HG02798 (cell line): ENCODE data around the gene BBS10.
"Not testable (repeated sequence)": the region's sequence is repeated elsewhere in the genome, so short reads cannot be mapped to it uniquely, and the experiment has no call there.

Experiments used
- ATAC-seq: cut with Tn5 transposase; IDR thresholded peaks from one replicate; pipeline ENCODE4 v1.9.1; 2021; ENCODE audit warnings: mild to moderate bottlenecking; ENCODE audit not compliant: unreplicated experiment, poor library complexity

BBS10 gene

GRCh38 chr12:76348079-76348901 is at the start of gene BBS10:
BBS10 (minus strand) TSS chr12:76348415; CDS start chr12:76348358, 57 bp downstream.
- ATAC-seq, result peak; percentile 99

GRCh38 chr12:76391461-76391860 is 43.2 kb upstream of the BBS10 start:
- no peak for ATAC-seq

GRCh38 chr12:76387614-76388013 is 39.4 kb upstream of the BBS10 start:
- ATAC-seq, result no peak

GRCh38 chr12:76384560-76384959 is 36.3 kb upstream of the BBS10 start:
- no peak for ATAC-seq

GRCh38 chr12:76383988-76384387 is 35.8 kb upstream of the BBS10 start:
- ATAC-seq, result no peak

- no peak for ATAC-seq
These were observed 31.0 kb upstream of the BBS10 start for GRCh38 chr12:76379261-76379660.

- not testable (repeated sequence) for ATAC-seq
These were observed 28.7 kb upstream of the BBS10 start for GRCh38 chr12:76376876-76377275.

GRCh38 chr12:76375939-76376338 is 27.7 kb upstream of the BBS10 start:
- no peak for ATAC-seq

- no peak for ATAC-seq
These were observed 27.3 kb upstream of the BBS10 start for GRCh38 chr12:76375470-76375869.

- ATAC-seq, result no peak
These were observed 26.3 kb upstream of the BBS10 start for GRCh38 chr12:76374386-76375020.

GRCh38 chr12:76368230-76368629 is 20.0 kb upstream of the BBS10 start:
- ATAC-seq, result no peak

GRCh38 chr12:76366163-76366562 is 17.9 kb upstream of the BBS10 start:
- ATAC-seq, result no peak

- not testable (repeated sequence) for ATAC-seq
These were observed 15.9 kb upstream of the BBS10 start for GRCh38 chr12:76364131-76364530.

GRCh38 chr12:76360316-76360715 is 12.1 kb upstream of the BBS10 start:
- ATAC-seq, result no peak

GRCh38 chr12:76356071-76356470 is 7.9 kb upstream of the BBS10 start:
- ATAC-seq, result no peak

GRCh38 chr12:76346798-76347420 is 1.3 kb downstream of the BBS10 start:
- ATAC-seq, result peak; percentile 23

- no peak for ATAC-seq
These were observed 2.0 kb downstream of the BBS10 start for GRCh38 chr12:76346236-76346635.

- no peak for ATAC-seq
These were observed 2.6 kb downstream of the BBS10 start for GRCh38 chr12:76345569-76345968.

GRCh38 chr12:76341436-76342030 is 6.7 kb downstream of the BBS10 start:
- no peak for ATAC-seq

- ATAC-seq, result no peak
These were observed 7.4 kb downstream of the BBS10 start for GRCh38 chr12:76340680-76341435.
